AG09319 (cell line): Measurements from ENCODE around the gene ZBTB7C.

Experiments
- DNase-seq: peaks from one replicate; pipeline ENCODE4 v3.0.0-alpha.2; 2010; ENCODE audit warnings: low read depth; ENCODE audit errors: extremely low read depth
- TF ChIP-seq, protein P1 (sequence below): IDR thresholded peaks from 2 replicates; pipeline ENCODE4 v1.5.1; 2011; ENCODE audit warnings: low read depth, mild to moderate bottlenecking, inconsistent platforms, low read length, moderate library complexity

ZBTB7C gene

DNA sequence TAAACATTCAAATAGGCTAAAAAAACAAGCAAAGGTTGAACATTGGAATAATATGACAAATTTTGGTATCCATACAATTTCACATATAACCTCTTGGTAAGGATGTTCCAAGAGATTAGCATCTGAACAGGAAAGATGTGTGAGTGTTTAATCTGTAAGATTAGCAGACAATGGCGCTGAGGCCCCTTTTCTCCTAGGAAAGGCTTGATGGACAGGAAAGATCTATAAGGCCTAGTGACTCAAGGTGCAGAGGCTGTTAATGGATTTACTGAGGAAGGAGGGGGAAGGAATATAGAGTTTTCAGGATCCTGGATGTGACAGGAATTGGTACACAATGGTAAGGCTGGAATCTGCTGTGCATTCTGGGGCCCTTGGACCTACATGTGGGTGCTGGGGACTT, 430.6 kb downstream of the ZBTB7C start:
- TF ChIP-seq, protein P1, sequence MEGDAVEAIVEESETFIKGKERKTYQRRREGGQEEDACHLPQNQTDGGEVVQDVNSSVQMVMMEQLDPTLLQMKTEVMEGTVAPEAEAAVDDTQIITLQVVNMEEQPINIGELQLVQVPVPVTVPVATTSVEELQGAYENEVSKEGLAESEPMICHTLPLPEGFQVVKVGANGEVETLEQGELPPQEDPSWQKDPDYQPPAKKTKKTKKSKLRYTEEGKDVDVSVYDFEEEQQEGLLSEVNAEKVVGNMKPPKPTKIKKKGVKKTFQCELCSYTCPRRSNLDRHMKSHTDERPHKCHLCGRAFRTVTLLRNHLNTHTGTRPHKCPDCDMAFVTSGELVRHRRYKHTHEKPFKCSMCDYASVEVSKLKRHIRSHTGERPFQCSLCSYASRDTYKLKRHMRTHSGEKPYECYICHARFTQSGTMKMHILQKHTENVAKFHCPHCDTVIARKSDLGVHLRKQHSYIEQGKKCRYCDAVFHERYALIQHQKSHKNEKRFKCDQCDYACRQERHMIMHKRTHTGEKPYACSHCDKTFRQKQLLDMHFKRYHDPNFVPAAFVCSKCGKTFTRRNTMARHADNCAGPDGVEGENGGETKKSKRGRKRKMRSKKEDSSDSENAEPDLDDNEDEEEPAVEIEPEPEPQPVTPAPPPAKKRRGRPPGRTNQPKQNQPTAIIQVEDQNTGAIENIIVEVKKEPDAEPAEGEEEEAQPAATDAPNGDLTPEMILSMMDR: no peak
- DNase-seq: no peak

DNA sequence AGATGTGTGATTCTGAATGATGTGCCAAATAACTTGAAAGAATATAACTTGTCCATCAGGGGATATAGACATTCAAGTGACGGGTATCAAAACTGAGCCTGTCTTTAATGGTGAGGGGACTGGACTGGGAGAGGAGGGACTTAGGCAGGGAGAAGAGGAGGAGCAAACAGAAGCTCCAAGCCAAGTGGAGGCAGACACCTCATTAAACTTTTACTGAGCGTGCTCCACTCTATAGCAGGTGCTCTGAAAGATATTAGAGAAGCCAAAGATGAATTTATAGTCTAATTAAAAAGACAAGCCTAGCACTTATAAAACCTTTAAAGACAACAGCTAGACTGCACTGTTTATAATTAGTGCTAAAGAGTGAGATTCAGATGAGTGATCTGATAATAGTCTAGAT, 431.0 kb downstream of the ZBTB7C start:
- TF ChIP-seq, protein P1: no peak
- no peak for DNase-seq
